NAMALWA (cell line): ENCODE measurements around the gene PLXNB2.
"Not testable (repeated sequence)": the region's sequence is repeated elsewhere in the genome, so short reads cannot be mapped to it uniquely, and the experiment has no call there.

Experiments used
- DNase-seq: peaks from one replicate; pipeline ENCODE4 v3.0.0-alpha.2; 2015; ENCODE audit warnings: low spot score

The PLXNB2 gene

DNA sequence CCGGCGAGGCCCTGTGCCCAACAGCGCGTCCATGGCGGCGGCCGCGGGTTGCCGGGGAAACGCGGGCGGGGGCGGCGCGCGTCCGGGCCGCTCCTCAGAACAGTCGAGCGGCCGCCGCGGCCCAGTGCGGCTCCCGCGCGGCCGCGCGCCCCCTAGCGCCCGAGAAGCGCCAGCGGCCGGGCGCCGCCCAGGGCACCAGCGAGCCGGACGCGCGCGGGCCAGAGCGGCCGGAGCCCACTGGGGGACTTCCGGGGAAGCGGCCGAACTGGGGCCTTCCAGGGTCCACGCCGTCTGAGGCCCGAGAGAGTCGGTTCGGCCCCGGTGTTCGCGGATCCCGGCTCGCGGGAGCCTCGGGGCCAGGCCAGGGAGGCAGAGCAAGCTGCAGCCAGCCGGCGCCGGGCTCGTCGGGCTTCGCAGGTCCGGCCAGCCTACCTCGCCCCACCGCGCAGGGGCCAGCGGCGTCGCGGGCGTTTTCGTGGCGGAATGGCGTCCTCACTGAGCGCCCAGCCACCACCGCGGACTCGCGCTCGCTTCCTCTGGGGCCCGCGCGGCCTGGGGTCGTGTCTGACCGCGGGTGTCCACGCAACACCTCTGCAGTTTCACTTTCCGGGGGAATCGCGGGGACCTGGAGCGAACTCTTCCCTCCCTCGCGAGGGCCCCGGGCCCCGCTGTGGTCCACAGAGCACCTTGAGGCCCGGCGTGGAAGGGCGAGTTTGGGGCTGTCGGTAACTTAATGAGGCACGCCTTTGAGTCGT, 19.7 kb upstream of the PLXNB2 start, which contains the start of gene DENND6B:
Gene DENND6B (minus strand): TSS at position 57 of the 755 bp plus-strand sequence. CDS start 24 bp downstream, at position 33.
- DNase-seq = peak; percentile 73

DNA sequence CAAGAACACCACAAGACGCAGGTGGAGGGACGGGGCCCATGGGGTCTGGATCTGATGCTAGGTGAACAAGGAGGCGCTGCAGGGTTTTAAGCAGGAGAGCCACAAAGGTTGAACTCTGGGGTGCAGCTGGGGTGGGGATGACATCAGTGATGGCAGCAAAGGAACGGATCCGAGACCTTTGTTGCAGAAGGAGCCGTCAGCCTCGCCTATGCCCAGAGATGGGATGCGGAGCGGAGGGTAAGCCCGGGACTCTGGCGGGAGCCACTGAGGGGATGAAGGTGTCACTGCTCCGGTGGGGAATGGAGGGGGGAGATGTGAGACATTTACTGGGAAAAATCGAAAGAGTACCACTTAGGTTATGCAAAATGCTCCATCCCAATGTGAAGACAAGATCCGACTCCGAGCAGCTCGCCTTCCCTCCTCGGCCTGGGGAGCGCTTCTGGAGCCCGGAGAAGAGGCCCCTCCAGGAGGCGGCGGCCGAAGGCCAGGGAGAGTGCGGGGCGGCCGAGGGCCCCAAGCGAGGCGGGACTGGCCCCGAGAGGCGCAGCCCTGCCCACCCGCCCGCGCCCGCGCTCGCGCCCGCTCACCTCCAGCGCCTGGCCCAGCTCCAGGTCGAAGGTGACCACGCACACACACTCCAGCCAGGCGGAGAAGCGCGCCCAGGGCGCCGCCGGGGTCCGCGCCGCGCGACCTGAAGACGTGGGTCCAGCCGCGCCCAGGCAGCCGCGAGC, 18.9 kb upstream of the PLXNB2 start:
- no peak for DNase-seq

DNA sequence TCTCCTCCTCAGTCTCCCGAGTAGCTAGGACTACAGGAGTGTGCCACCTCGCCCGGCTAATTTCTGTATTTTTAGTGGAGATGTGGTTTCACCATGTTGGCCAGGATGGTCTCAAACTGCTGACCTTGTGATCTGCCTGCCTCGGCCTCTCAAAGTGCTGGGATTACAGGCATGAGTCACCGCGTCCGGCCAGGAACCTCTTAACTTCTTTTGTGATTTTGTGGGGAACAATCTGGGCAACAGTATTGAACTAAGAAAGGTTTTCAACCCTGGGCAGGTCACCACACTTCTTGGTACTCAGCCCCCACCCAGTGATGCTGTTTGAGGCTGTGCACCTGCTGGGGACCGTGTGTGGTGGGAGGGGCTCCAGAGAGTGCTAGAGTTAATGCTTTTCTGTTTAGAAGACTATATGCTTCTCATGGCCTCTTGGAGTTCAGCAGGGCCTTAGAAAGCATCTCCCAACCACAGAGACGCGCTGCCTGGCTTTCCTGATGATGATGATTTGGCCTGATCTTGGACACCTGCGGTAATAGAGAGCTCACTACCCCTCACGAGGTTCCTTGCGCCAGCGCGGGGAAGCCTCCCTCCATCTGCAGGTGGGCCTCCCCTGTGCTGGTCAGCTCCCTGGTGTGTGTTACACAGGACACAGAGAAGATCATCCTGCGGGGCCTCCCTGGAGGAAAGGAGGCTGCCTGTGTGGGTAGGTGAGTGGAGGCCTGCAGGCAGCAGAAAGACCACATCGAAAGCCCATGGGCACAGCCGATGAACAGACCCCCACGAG, 18.2 kb upstream of the PLXNB2 start:
- no peak for DNase-seq

DNA sequence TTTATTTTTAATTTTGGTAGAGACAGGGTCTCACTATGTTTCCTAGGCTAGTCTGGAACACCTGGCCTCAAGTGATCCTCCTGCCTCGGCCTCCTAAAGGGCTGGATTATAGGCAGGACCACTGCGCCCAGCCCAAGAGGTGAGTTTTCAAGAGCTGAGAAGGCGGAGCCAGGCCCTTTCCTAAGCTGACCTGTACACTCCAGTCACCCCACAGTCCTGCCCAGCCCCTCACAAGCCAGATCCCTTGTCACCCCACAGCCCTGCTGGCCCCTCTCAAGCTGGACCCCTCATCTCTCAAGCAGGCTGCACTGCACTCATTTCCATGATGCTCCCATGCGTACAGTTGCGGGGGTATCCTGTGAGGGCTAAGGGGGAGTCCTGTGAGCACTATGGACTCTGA, 16.5 kb upstream of the PLXNB2 start:
- no peak for DNase-seq

DNA sequence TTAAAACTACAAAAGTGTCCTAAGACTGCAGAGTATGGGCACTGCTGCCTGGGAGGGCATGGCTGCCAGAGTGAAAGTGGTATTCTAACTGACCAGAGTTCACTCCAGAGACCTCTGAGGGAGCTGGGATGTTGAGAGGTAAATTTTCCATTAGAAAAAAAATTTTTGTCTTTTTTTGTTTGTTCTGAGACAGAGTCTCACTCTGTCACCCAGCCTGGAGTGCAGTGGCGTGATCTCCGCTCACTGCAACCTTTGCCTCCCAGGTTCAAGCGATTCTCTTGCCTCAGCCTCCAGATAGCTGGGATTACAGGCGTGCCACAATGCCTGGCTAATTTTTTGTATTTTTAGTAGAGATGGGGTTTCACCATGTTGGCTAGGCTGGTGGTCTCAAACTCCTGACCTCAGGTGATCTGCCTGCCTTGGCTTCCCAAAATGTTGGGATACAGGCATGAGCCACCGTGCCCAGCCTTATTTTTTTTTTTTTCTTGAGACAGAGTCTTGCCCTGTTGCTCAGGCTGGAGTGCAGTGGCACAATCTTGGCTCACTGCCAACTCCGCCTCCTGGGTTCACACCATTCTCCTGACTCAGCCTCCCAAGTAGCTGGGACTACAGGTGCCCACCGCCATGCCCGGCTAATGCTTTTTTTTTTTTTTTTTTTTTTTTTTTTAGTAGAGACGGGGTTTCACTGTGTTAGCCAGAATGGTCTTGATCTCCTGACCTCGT, 15.1 kb upstream of the PLXNB2 start:
- DNase-seq = not testable (repeated sequence)

DNA sequence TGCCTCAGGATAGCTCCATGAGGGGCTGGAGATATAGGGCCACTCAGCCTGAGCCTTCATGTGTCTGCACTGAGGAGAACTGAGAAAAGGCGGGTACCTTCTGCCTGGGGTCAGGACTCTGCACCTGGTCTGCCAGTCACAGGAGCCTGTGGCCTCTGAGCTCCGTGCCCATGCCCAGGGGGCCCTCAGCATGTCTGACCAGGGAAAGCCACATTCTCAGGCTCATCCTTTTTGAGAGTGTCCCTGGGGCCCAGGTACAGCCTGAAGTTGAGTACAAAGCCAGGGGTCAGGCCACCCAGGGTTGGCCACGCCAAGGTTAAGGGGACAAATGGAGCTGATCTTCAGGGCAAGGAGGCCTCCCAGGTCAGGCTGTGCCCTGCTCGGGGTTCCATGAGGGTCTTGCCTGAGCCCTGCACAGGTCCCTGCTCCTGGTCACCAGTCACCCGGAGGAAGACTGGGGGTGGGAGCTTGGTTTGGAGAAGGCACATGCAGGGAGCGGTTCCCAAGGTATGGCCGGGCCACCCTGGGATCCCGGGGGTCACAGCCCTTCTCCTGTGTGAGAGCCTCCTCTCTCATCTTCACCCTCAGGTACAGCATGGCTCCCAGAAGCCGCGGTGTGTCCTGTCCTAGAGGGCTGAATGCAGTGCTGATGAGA, 13.4 kb upstream of the PLXNB2 start:
- no peak for DNase-seq

DNA sequence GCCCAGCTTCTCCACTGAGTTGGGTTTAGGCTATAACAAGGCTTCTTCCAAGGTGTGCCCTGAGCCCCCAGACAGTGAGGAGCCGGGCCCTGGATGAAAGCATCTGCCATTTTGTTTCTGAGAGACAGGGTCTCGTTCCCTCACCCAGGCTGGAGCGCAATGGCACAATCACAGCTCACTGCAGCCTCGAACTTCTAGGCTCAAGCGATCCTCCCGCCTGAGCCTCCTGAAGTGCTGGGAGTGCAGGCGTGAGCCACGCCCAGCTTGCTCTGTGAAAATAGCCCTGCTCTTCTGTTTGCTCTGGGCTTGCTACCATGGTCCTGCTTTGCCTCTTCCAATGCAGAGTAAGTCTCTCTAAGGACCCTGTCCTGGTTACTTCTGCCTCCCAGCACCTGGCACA, 12.7 kb upstream of the PLXNB2 start:
- no peak for DNase-seq

DNA sequence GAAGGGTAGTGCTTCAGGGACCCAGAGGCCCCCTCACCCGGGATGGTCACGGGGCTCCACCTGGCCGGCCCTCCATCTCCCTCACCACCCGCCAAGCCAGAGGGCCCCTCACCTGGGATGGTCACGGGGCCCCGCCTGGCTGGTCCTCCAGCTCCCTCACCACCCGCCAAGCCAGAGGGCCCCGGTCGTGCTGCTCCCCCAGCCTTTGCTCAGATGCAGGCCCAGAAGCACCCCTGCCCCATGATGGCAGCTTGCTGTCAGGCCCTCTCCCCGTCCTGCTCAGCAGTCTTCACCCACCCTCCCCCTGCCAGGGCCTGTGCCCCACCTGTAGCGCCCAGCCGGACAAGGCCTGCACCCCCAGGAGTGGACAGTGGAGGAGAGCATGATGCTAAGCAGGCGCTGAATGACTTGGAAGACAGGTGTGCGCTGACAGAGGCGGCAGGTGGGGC, 12.1 kb upstream of the PLXNB2 start:
- DNase-seq = no peak

DNA sequence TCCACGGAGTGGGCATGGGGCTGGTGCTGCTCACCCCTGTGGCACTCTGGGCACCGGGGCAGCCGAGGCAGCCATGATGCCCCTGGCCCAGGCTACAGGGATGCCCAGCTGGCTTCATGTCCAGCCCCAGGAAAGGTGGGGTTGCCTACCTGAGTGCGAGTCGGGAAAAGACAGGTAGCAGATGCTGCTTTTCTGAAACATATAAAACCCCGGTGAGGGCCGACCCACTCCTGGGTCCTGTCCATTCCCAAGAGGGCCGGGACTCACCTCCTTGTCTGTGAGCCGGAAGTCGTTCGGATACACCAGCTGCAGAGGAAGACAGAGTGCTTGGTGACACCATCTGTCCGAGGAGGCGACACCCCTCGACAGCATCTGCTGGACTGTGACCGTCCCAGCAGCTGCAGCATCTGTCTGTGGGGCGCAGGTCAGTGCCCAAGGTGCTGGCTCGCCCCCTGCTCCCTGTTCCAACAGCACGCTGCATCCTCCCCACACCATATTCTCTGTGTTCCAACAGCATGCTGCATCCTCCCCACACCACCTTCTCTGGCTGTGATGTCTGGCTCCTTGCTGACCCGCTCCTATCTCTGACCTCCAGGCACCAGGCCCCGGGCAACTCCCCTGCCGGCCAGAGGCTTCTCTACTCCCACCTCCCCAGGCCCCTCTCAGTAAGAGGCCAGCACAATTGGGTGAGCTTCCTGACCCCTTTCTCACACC, 11.4 kb upstream of the PLXNB2 start:
- peak; percentile 91 for DNase-seq

DNA sequence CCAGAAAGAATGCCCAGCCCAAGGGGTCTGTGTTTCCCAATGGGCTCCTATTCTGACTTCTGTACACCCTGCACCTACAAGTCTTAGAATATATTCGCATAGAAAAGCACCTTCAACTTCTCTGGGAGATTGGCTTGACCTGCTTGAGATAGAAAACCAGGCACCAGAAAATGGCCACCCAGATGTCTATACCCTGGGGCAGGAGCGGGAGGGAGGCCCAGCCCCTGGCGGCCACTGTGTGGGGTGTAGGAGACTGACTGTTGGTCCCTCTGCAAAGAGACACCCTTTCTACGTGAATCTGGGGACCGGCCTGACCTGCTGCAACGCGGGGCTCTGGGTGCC, 10.9 kb upstream of the PLXNB2 start:
- peak; percentile 62 for DNase-seq

DNA sequence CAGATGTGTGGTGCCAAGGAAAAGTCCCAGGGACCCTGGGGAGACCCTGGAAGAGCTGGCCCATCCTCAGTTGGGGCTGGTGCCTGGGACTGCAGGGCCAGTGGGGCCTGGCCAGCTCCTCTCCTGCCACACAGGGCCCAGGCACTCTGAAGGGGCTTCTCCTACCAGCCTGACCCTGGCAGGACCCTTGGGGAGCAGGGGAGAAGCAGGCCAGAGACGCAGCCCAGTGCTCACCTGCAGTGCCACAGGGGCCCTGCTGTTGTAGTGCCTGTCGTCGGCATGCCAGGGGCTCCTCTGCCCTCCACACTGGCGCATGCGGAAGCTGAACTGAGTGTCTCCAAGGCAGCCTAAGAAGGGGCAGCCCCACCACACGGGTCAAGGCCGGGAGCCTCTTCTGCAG, 10.2 kb upstream of the PLXNB2 start:
- no peak for DNase-seq

DNA sequence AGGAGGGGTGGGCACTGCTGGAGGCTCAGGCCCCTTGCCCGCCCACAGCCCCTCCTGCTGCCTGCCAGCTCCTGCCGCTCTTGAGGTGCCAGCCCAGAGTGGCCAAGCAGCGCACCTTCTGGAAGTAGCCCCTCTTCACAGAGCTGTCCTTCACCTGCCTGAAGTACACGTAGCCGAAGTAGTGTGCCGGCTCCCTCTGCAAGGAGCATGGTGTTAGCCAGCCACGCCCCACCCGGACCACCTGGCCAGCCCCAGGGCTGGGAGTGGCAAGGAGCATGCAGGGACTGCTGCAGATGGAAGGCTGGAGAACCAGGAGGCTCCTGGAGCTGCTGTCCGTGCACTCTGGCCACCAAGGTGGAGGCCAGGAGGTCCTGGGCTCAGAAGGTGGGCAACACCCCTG, 9.7 kb upstream of the PLXNB2 start:
- no peak for DNase-seq

DNA sequence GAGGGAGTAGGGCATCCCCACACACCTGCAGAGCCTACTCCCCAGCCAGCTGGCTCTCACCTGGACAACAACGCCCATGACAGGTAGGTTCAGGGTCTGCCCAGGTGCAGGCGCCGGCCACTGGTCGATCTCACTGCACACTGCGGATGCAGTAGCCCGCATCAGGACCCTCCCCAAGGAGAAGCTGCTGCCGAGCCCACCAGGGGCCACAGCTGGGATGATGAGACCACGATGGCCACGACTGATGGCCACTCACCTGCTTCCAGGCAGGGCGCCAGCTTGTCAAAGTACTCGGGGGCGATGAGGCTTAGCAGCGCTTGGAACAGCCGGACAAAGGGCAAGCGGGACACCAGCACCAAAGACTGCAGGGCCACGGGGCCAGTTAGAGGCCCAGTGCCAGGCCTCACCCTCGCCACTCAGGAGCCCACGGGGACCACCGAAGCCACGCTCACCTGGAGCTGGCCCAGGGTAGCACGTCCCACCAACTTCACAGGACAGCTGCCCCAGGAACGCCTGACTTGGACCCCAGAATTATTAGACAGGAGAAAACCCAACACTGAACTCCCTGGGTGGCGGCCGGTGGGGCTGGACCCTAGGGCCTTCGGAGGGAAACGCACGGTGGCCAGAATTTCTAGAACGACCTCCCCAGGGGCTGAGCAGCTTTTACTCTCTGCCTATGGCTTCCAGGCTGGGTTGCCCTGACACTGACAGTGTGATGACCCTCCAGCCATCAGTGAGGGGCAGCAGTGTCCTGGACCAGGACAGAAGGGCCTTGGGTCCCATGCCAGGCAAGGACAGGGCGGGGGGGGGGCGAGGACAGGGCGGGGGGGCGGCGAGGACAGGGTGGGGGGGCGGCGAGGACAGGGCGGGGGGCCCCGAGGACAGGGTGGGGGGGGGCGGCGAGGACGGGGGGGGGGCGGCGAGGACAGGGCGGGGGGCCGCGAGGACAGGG, 8.9 kb upstream of the PLXNB2 start:
- DNase-seq = no peak

DNA sequence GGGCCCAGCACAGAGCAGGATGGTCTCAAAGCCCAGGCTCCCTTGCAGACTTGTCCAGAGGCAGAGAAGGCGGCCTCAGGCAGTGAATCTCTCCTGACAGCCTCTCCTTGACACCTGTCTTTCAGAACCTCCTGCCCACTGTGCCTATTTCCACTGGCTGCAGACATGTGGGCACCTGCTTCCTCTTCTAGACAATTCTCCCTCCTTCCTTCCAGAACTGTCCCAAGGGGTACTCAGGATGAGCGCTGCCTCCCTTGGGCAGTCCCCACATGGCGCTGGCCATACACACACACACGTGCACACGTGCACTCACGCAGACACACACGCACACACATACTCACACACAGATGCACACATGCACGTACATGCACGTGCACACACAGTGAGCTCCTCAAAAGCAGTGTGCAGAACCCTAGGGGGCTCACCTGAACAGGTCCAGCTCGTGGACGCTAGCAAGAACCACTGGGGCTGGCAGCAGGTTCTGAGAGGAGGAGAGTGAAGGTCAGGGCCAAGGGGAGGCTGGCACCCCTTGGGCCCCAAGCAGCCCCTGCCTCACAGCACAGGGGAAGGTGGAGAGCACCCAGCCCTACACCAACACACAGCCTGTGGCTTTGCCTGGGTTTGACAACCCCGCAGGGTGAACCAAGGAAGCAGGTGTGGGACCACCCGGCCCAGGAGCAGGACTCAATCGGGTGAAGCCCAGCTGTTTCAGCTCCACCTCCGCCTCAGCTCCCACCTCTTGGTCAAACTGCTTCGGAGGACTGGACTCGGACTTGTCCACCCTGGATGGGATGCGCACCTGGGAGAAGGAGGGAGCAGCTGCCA, 8.1 kb upstream of the PLXNB2 start:
- DNase-seq = peak; percentile 69

DNA sequence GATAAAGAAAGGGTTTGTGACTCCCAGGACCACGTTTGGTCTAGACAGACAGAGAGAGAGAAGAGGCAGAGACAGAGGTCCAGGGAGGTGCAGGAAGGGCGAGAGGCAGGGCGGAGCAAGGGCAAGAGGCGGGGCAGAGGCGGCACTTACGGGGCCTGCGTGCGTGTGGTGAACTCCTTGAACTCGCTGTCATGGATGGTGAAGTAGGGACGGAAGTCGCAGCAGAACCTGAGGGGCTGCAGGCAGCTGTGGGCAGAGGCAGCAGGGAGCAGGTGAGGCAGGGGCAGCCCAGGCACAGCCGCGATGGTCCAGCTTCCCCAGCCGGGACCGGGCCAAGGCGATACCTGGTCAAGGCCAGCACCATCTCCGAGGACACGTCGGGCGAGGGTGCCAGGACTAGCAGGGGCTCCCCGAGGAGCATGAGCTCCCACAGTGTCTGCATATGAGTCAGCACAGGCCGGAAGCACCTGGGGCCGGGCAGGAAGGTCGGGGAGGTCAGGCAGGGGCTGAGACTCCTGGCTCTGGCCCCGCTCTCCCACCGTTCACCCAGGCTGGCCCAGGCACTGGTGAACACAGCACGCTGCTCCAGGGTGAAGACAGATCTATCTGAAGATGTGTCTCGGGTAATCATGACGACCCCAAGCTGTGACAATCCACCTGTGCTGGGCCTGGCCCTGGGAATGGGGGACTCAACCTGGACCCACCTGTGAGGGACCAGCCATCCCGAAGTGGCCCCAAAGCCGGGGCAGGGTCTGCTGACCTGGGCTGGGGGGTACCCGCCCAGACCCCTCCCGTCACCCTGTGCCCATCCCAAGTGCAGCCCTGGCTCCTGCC, 7.2 kb upstream of the PLXNB2 start:
- peak; percentile 91 for DNase-seq

DNA sequence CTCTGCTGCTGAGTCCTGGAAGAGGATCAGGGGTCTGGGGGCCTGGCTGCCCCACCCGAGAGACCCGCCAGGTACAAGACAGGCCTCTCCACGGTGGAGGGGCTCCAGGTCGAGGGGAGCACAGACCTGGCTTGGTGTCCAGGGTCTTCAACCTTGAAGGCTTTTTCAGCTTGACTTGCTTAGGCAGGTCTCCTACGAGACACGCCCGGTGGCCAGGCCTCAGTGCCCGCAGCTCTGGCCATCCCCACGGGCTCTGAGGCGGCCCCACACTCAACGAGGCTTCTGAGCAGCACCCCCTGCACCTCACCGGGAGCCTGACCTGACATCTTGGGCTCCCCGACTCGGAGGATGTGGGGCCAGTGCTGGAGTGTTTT, 6.6 kb upstream of the PLXNB2 start:
- no peak for DNase-seq

DNA sequence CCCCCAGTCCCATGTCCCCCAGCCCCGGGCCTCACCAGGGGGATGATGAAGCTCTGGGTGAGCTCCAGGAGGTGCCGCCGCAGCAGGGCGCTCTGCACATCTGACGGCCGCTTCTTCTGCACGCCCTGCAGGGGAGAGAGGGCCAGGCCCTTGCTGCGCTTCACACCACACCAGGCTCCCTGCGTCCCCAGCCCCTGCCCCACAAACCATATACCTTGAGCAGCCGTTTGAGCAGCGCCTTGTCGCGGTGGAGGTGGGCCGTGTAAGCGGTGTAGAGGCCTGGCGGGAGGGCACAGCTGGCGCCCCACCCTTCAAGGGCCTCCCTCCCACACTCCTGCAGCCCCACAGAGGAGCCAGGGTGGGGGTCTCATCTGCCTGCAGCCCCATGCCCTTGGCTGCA, 6.2 kb upstream of the PLXNB2 start:
- DNase-seq = no peak

DNA sequence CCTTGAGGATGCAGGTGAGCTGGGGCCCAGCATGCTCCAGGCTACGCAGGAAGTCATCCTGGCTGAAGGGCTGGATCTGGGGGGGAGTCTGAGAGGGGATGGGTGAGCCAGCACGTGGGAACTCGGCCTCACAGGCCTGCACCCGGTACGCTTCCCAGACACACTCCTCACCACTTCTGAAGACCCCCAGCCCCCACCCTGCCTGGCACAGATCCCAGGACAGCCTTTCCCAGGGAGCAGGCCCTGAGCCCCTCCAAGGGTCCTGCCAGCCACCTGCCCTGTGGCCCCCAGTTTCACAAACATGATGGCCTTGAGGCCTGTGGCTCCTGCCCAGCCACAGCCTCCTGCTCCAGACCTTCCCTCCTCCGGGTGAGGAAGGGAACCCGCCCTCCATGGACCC, 5.6 kb upstream of the PLXNB2 start:
- DNase-seq = no peak
